Common myeloid progenitor, CD34-positive (primary cell): Measurements from ENCODE around the gene MRPL28.
"Not testable (repeated sequence)": the region's sequence is repeated elsewhere in the genome, so short reads cannot be mapped to it uniquely, and the experiment has no call there.

Source experiments
- CTCF ChIA-PET: fragments of 350-600 bp; sonication (Branson Sonifier 250); formaldehyde crosslinking; loops from one replicate; lab custom pipeline; 2021; ENCODE audit warnings: antibody characterized with exemption; lab: Charles Lee
- POLR2A ChIA-PET: fragments of 350-600 bp; sonication (Branson Sonifier 250); formaldehyde crosslinking; loops from one replicate; lab custom pipeline; 2021; ENCODE audit warnings: antibody characterized with exemption; lab: Charles Lee
- DNase-seq, 3 donors: peaks; one replicate each; pipeline versions ENCODE4 v3.0.0 to v3.0.0-alpha.2; 2013
- H3K27ac ChIP-seq, 2 experiments: 1 replicate in 1 of 2; 2 replicates in 1 of 2; pipeline ENCODE4 v1.7.0; 2013; ENCODE audit warnings: inconsistent platforms in 2 of 2, low read length in 2 of 2, mild to moderate bottlenecking in 2 of 2, low read depth in 1 of 2, moderate library complexity in 1 of 2; ENCODE audit not compliant: severe bottlenecking in 2 of 2, insufficient read depth in 1 of 2, poor library complexity in 1 of 2
- H3K27me3 ChIP-seq, 5 experiments: replicated peaks in 2 of 5; 1 replicate in 3 of 5; 2 replicates in 2 of 5; pipeline versions ENCODE4 v1.6.1 to v1.7.0; 2013; ENCODE audit warnings: low read length in 4 of 5, mild to moderate bottlenecking in 2 of 5, moderate library complexity in 2 of 5, inconsistent platforms in 1 of 5; ENCODE audit not compliant: insufficient read depth in 5 of 5, control insufficient read depth in 4 of 5
- H3K36me3 ChIP-seq, 4 experiments: 1 replicate in 2 of 4; 2 replicates in 2 of 4; pipeline versions ENCODE4 v1.6.1 to v1.7.0; 2013; ENCODE audit warnings: low read length in 3 of 4, control low read depth in 1 of 4, mild to moderate bottlenecking in 1 of 4; ENCODE audit not compliant: control insufficient read depth in 4 of 4, insufficient read depth in 4 of 4
- H3K4me1 ChIP-seq, 4 experiments: 1 replicate in 3 of 4; 2 replicates in 1 of 4; pipeline versions ENCODE4 v1.6.1 to v1.7.1; 2013; ENCODE audit warnings: low read length in 3 of 4, mild to moderate bottlenecking in 3 of 4, control low read depth in 1 of 4, inconsistent platforms in 1 of 4, moderate library complexity in 1 of 4; ENCODE audit not compliant: control insufficient read depth in 4 of 4, insufficient read depth in 4 of 4; ENCODE audit errors: control extremely low read depth in 1 of 4
- H3K4me3 ChIP-seq, 7 experiments: 1 replicate in 4 of 7; 2 replicates in 3 of 7; pipeline versions ENCODE4 v1.5.1 to v1.7.0; 2013; ENCODE audit warnings: mild to moderate bottlenecking in 7 of 7, low read length in 6 of 7, moderate library complexity in 6 of 7, inconsistent platforms in 2 of 7, low read depth in 2 of 7, control low read depth in 1 of 7; ENCODE audit not compliant: insufficient read depth in 4 of 7, control insufficient read depth in 1 of 7; ENCODE audit errors: extremely low read depth in 1 of 7
- H3K9me3 ChIP-seq, 5 experiments: 1 replicate in 4 of 5; 2 replicates in 1 of 5; pipeline versions ENCODE4 v1.6.1 to v1.7.1; 2013; ENCODE audit warnings: low read length in 4 of 5, mild to moderate bottlenecking in 2 of 5, inconsistent platforms in 1 of 5, low read depth in 1 of 5, moderate library complexity in 1 of 5; ENCODE audit not compliant: control insufficient read depth in 4 of 5, insufficient read depth in 2 of 5; ENCODE audit errors: control extremely low read depth in 1 of 5
- WGBS: methylation state at CpG from one replicate; pipeline ENCODE4 v1.1.5; 2013; ENCODE audit not compliant: insufficient coverage; 5-methylcytosine and 5-hydroxymethylcytosine counted together

MRPL28 gene

DNA sequence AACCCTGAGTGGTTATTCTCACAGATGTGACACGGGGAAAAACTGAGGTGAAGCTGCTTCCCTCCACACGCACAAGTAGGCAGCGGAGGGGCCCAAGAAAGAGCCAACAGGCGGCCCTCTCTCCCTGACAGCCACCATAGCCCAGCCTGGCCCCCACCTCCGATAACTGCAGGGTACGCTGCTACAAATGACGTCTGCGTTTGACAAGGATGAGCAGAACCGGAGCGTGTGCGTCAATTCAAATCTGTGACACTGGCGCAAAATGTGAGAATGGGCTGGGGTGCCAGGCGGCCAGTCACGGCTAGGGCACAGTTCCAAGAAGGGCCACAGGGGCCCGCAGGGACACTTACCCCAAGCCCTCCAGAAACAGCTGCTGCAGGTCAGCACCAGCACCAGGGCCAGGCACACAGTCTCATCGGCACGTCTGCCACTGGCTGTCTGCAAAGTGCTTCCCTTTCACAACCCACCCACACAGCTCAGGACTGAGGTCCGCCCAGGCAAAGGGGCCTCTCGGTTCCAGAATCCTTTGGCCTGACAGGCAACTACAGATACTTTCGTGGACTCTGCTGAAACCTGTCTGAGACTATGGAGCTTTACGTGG, 32.3 kb downstream of the MRPL28 start:
- Histone ChIP-seq H3K9me3 (no peaks in the 10 kb centered on the region), H3K4me3 (no peak overlapping the region), H3K27me3 (no peaks in the 10 kb centered on the region), H3K36me3 (peaks cover 0 to 10% (median 4%) of the 10 kb centered on the region in 4 experiments), H3K27ac (no peak overlapping the region), H3K4me1 (peaks cover 0 to 46% (median 34%) of the 10 kb centered on the region in 4 experiments)
- POLR2A ChIA-PET: interaction anchor here (1.7 to 2.0 kb wide), 2 partner anchors 13 to 14 kb away, joined by 6 to 8 read pairs; partner anchors contain the start of gene AXIN1
- CTCF ChIA-PET: interaction anchor here (0.6 to 5.3 kb wide), 5 partner anchors 9 to 34 kb away, joined by 3 to 30 read pairs (median 4); no protein-coding TSS in a partner anchor
- DNase-seq: no peak
- 95% methylated on average over 18 of the region's 21 CpGs for WGBS

GRCh38 chr16:337437-337836, 32.9 kb downstream of the MRPL28 start:
- H3K9me3 ChIP-seq: no peaks in the 10 kb centered on the region
- no peak overlapping the region for H3K4me3 ChIP-seq
- no peaks in the 10 kb centered on the region for H3K27me3 ChIP-seq
- H3K27ac ChIP-seq: no peak overlapping the region
- ChIA-PET CTCF (interaction anchor here (1.2 to 5.3 kb wide), 5 partner anchors 12 to 118 kb away, joined by 3 to 30 read pairs (median 4); no protein-coding TSS in a partner anchor), POLR2A (interaction anchor here (0.8 to 2.0 kb wide), 3 partner anchors 12 to 14 kb away, joined by 3 to 8 read pairs (median 6); partner anchors contain the start of gene AXIN1)
- 96% methylated on average over 7 of the region's 10 CpGs for WGBS
- DNase-seq: no peak
- peaks cover 0 to 4% (median 1%) of the 10 kb centered on the region in 4 experiments for H3K36me3 ChIP-seq
- H3K4me1 ChIP-seq: peaks cover 0 to 46% (median 30%) of the 10 kb centered on the region in 4 experiments

DNA sequence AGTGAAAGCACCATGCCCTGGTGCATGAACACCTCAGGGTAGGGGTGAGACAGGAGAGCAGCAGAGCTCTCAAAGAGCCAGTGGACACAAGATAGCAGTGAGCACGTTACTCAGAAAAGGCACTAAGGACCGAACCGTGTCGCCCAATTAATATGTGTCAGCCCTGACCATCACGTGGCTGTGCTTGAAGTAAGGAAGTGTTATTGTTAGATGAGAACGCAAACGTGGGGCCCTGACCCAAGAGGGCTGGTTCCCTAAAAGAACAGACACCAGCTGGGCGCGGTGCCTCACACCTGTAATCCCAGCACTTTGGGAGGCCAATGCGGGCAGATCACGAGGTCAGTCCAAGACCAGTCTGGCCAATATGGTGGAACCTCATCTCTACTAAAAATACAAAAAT, 34.1 kb downstream of the MRPL28 start:
- no peaks in the 10 kb centered on the region for H3K36me3 ChIP-seq
- WGBS: 79% methylated on average over 9 of the region's 11 CpGs
- POLR2A ChIA-PET: interaction anchor here (2.0 kb wide), 1 partner anchor 11 kb away, joined by 8 read pairs; no protein-coding TSS in a partner anchor
- no peak for DNase-seq
- H3K9me3 ChIP-seq: no peaks in the 10 kb centered on the region
- no peak overlapping the region for H3K4me3 ChIP-seq
- no peak overlapping the region for H3K27ac ChIP-seq
- CTCF ChIA-PET: interaction anchor here (1.2 to 5.3 kb wide), 5 partner anchors 9 to 117 kb away, joined by 3 to 30 read pairs (median 4); no protein-coding TSS in a partner anchor
- no peaks in the 10 kb centered on the region for H3K27me3 ChIP-seq
- peaks cover 0 to 54% (median 36%) of the 10 kb centered on the region in 4 experiments for H3K4me1 ChIP-seq

- H3K27me3 ChIP-seq, H3K9me3 ChIP-seq, H3K27ac ChIP-seq, POLR2A ChIA-PET, H3K36me3 ChIP-seq, H3K4me3 ChIP-seq, DNase-seq: not testable (repeated sequence)
- peaks cover 0 to 54% (median 33%) of the 10 kb centered on the region in 4 experiments for H3K4me1 ChIP-seq
- CTCF ChIA-PET: interaction anchor here (1.2 to 2.2 kb wide), 2 partner anchors 10 to 14 kb away, joined by 4 to 6 read pairs; no protein-coding TSS in a partner anchor
- 100% methylated on average over 3 of the region's 11 CpGs for WGBS
These were observed 35.3 kb downstream of the MRPL28 start for GRCh38 chr16:334861-335632.

- POLR2A ChIA-PET, CTCF ChIA-PET, H3K36me3 ChIP-seq, H3K4me3 ChIP-seq, H3K9me3 ChIP-seq, H3K27ac ChIP-seq, DNase-seq, H3K27me3 ChIP-seq: not testable (repeated sequence)
- WGBS: 92% methylated on average over 2 of the region's 5 CpGs
- peaks cover 0 to 47% (median 26%) of the 10 kb centered on the region in 4 experiments for H3K4me1 ChIP-seq
These were observed 36.0 kb downstream of the MRPL28 start for GRCh38 chr16:334164-334832.

DNA sequence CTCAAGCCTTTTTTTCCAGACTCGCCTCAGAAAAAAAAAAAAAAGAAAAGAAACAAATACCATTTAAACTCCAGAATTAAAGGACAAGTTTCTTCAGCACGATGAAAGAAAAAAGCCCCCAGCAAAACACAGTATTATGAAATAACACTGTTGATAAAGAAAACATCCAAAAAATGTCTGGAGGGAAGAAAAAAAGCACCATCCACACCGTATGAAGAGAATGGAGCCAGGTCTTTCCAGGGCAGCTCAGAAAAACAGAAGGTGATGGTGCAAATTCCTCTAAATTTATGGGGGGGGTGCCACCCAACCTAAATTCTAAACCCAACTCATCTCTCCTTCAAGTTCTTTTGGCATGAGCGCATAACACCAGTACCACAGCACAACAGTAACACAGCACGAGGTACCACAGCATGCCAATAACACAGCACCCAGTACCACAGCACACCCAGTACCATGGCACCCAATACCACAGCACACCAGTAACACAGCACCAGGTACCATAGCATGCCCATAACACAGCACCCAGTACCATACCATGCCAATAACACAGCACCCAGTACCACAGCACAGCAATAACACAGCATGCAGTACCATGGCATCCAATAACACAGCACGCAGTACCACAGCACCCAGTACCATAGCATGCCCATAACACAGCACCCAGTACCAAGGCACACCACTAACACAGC, 36.8 kb downstream of the MRPL28 start:
- ChIA-PET POLR2A (interaction anchor here (0.5 kb wide), 1 partner anchor 77 kb away, joined by 3 read pairs; no protein-coding TSS in a partner anchor), CTCF (no interaction called here)
- 100% methylated on average over 3 of the region's 6 CpGs for WGBS
- H3K27me3 ChIP-seq: no peaks in the 10 kb centered on the region
- peaks cover 0 to 48% (median 27%) of the 10 kb centered on the region in 4 experiments for H3K4me1 ChIP-seq
- H3K36me3 ChIP-seq: no peaks in the 10 kb centered on the region
- H3K27ac ChIP-seq: no peak overlapping the region
- DNase-seq: no peak
- H3K4me3 ChIP-seq: no peak overlapping the region
- H3K9me3 ChIP-seq: no peaks in the 10 kb centered on the region
